ENCODE data around the gene TSC22D1. TPM values are rescaled to one million over a fixed set of nuclear protein-coding genes. Genes with fewer than 3 reads are reported as not detected.

TSC22D1 gene
- total and polyA plus RNA-seq, 9 donors: 100 to 369 (median 154) TPM

- Histone ChIP-seq H3K4me1 (ENCODE audit: insufficient read depth) (peaks cover 4% of the 10 kb centered on the region), H3K9me3 (no peaks in the 10 kb centered on the region), H3K36me3 (no peaks in the 10 kb centered on the region), H3K27me3 (no peaks in the 10 kb centered on the region), H3K27ac (peak overlapping the region in 1 of 2 donors; percentile 43), H3K4me3 (no peak overlapping the region)
- intact Hi-C loops (cut with DNase I): loop anchor here (5.0 to 10.0 kb wide), 7 partner anchors 215 to 532 kb away; no protein-coding TSS in a partner anchor
- no peak for DNase-seq
- WGBS, 3 donors: 32 to 39% (median 32%) methylated on average over 4 of the region's 4 CpGs
- TF ChIP-seq POLR2A (IDR thresholded peaks at IDR 0.05) (no peak), EP300 (IDR thresholded peaks at IDR 0.05) (no peak), CTCF (IDR thresholded peaks at IDR 0.05) (no peak)
Measured at GRCh38 chr13:44439452-44440024, 136.6 kb downstream of the TSC22D1 start.

- TF ChIP-seq EP300 (IDR thresholded peaks at IDR 0.05) (no peak), POLR2A (IDR thresholded peaks at IDR 0.05) (no peak), CTCF (IDR thresholded peaks at IDR 0.05) (no peak)
- no peak for DNase-seq
- Histone ChIP-seq H3K27me3 (no peaks in the 10 kb centered on the region), H3K27ac (no peak overlapping the region), H3K9me3 (no peaks in the 10 kb centered on the region), H3K4me3 (no peak overlapping the region), H3K36me3 (no peaks in the 10 kb centered on the region), H3K4me1 (ENCODE audit: insufficient read depth) (peaks cover 9% of the 10 kb centered on the region)
- intact Hi-C loops (cut with DNase I): loop anchor here (5.0 to 10.0 kb wide), 6 partner anchors 213 to 531 kb away; no protein-coding TSS in a partner anchor
- 5 to 13% (median 11%) methylated on average over 3 of the region's 3 CpGs for WGBS, 3 donors
Measured at GRCh38 chr13:44438234-44438579, 137.9 kb downstream of the TSC22D1 start.

GRCh38 chr13:44437356-44438233, 138.5 kb downstream of the TSC22D1 start:
- TF ChIP-seq POLR2A (IDR thresholded peaks at IDR 0.05) (no peak), EP300 (IDR thresholded peaks at IDR 0.05) (no peak), CTCF (IDR thresholded peaks at IDR 0.05) (peak in 2 of 3 donors; percentile 8 to 57)
- 1% methylated on average over 5 of the region's 5 CpGs for WGBS, 3 donors
- H3K36me3 ChIP-seq: no peaks in the 10 kb centered on the region
- peak overlapping the region; percentile 74 to 88 for H3K27ac ChIP-seq
- no peaks in the 10 kb centered on the region for H3K27me3 ChIP-seq
- H3K4me3 ChIP-seq: peak overlapping the region; percentile 66
- DNase-seq: no peak
- H3K4me1 ChIP-seq (ENCODE audit: insufficient read depth): peaks cover 11% of the 10 kb centered on the region
- H3K9me3 ChIP-seq: no peaks in the 10 kb centered on the region
- intact Hi-C loops (cut with DNase I): loop anchor here (5.0 to 10.0 kb wide), 6 partner anchors 213 to 530 kb away; no protein-coding TSS in a partner anchor

GRCh38 chr13:44436589-44437337, 139.4 kb downstream of the TSC22D1 start:
- peak overlapping the region; percentile 74 to 88 for H3K27ac ChIP-seq
- TF ChIP-seq POLR2A (IDR thresholded peaks at IDR 0.05) (peak; percentile 98), EP300 (IDR thresholded peaks at IDR 0.05) (no peak), CTCF (IDR thresholded peaks at IDR 0.05) (no peak)
- H3K9me3 ChIP-seq: no peaks in the 10 kb centered on the region
- intact Hi-C loops (cut with DNase I): loop anchor here (5.0 to 10.0 kb wide), 6 partner anchors 212 to 529 kb away; no protein-coding TSS in a partner anchor
- H3K27me3 ChIP-seq: no peaks in the 10 kb centered on the region
- H3K4me3 ChIP-seq: peak overlapping the region; percentile 66
- 0% methylated on average over 36 to 38 of the region's 38 CpGs for WGBS, 3 donors
- DNase-seq: peak; percentile 95 to 98 (median 96)
- H3K36me3 ChIP-seq: no peaks in the 10 kb centered on the region
- peaks cover 11% of the 10 kb centered on the region for H3K4me1 ChIP-seq (ENCODE audit: insufficient read depth)
